NT2/D1 (cell line): ENCODE measurements around the gene MEG3.

Source experiments
- DNase-seq: peaks from one replicate; pipeline ENCODE4 v3.0.0-alpha.2; 2011; ENCODE audit warnings: low read depth, low spot score
- H3K27me3 ChIP-seq: 2 replicates; pipeline ENCODE4 v1.6.0; 2011; ENCODE audit warnings: mild to moderate bottlenecking; ENCODE audit not compliant: insufficient read length, insufficient read depth
- H3K36me3 ChIP-seq: 2 replicates; pipeline ENCODE4 v1.6.1; 2011; ENCODE audit warnings: mild to moderate bottlenecking, low read length, mixed read lengths; ENCODE audit not compliant: insufficient read depth, insufficient read length
- H3K4me1 ChIP-seq: 2 replicates; pipeline ENCODE4 v1.5.1; 2011; ENCODE audit not compliant: insufficient read depth, insufficient read length
- H3K4me3 ChIP-seq: 2 replicates; pipeline ENCODE4 v1.5.1; 2011; ENCODE audit warnings: low read depth; ENCODE audit not compliant: insufficient read length
- H3K9ac ChIP-seq: 2 replicates; pipeline ENCODE4 v1.6.0; 2011; ENCODE audit warnings: low read depth; ENCODE audit not compliant: insufficient read length
- H3K9me3 ChIP-seq: 2 replicates; pipeline ENCODE4 v1.5.1; 2011; ENCODE audit warnings: mild to moderate bottlenecking, low read length; ENCODE audit not compliant: insufficient read depth
- SUZ12 ChIP-seq: IDR thresholded peaks from 2 replicates; pipeline ENCODE4 v1.6.1; 2011; ENCODE audit not compliant: insufficient read length, insufficient read depth; ENCODE audit errors: extremely low read depth
- YY1 ChIP-seq: IDR thresholded peaks from 2 replicates; pipeline ENCODE4 v1.6.1; 2011; ENCODE audit not compliant: insufficient read length, insufficient read depth
- ZNF274 ChIP-seq: IDR thresholded peaks from 2 replicates; pipeline ENCODE4 v1.6.1; 2011; ENCODE audit warnings: mild to moderate bottlenecking, low read depth, low read length

Gene MEG3

GRCh38 chr14:100802179-100802578 is 23.7 kb upstream of the MEG3 start:
- TF ChIP-seq YY1: no peak
- TF ChIP-seq ZNF274: no peak
- TF ChIP-seq SUZ12: no peak
- peaks cover 9% of the 10 kb centered on the region for H3K4me1 ChIP-seq
- H3K9me3 ChIP-seq: peaks cover under 1% of the 10 kb centered on the region; the same call in 1 of the 2 replicates
- H3K27me3 ChIP-seq: no peaks in the 10 kb centered on the region
- DNase-seq: no peak
- no peak overlapping the region for H3K9ac ChIP-seq
- no peaks in the 10 kb centered on the region for H3K36me3 ChIP-seq
- H3K4me3 ChIP-seq: no peak overlapping the region

DNA sequence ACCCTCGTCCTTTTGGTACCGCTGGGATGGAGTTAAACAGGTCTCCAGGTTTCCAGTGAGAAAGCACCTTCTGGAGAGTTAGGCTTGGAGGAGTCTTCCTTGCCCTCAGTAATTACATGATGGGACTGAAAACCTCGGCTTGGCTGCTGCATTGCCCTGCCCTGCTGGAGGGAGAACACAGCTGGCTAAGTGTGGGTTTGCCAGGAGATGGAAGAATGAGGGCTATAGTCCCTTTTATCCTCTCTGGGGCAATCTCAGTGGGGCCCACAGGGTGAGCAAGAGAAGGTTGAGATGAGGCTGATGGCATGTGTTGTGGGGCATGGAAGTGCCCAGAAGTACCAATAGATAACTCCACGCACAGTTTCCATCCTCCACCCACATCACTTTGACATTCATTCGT is 23.2 kb upstream of the MEG3 start:
- H3K4me1 ChIP-seq: peaks cover 9% of the 10 kb centered on the region
- no peak for DNase-seq
- TF ChIP-seq SUZ12 (no peak), YY1 (no peak), ZNF274 (no peak)
- no peaks in the 10 kb centered on the region for H3K36me3 ChIP-seq
- H3K27me3 ChIP-seq: no peaks in the 10 kb centered on the region
- H3K4me3 ChIP-seq: no peak overlapping the region
- H3K9ac ChIP-seq: no peak overlapping the region
- H3K9me3 ChIP-seq: peaks cover 7% of the 10 kb centered on the region; the same call in 1 of the 2 replicates

- no peak for DNase-seq
- no peaks in the 10 kb centered on the region for H3K27me3 ChIP-seq
Observed at GRCh38 chr14:100803226-100803625, 22.7 kb upstream of the MEG3 start.

DNA sequence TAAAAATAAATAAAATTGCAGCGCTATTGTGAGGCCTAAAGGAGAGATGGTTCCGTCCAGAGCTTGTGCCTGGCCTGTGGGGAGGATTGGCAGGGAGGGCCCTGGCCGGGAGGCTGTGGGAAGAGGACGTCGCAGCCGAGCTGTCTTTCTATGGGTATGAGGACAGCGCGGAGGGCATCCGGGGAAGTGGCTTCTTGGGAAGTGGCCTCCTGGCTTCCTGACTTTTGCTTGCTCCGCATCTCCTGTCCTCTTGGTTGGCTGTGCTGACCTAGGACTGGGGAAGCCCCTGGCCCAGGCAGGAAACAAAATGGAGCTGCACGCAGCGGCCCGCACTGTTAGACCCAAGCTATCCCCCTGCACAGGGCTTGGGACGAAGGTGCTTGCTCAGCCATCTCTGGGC is 22.2 kb upstream of the MEG3 start:
- Histone ChIP-seq H3K27me3 (no peaks in the 10 kb centered on the region), H3K4me1 (peaks cover 9% of the 10 kb centered on the region), H3K9ac (peak overlapping the region; percentile 3), H3K9me3 (peaks cover 16% of the 10 kb centered on the region; the same call in 1 of the 2 replicates), H3K4me3 (no peak overlapping the region), H3K36me3 (no peaks in the 10 kb centered on the region)
- TF ChIP-seq ZNF274 (no peak), SUZ12 (no peak), YY1 (no peak)
- DNase-seq: no peak

More at GRCh38 chr14:100803226-100803625, 22.7 kb upstream of the MEG3 start:
- Histone ChIP-seq H3K9me3 (peaks cover 11% of the 10 kb centered on the region; the same call in 1 of the 2 replicates), H3K9ac (no peak overlapping the region), H3K4me1 (peaks cover 9% of the 10 kb centered on the region), H3K4me3 (no peak overlapping the region), H3K36me3 (no peaks in the 10 kb centered on the region)
- no peak for TF ChIP-seq YY1
- TF ChIP-seq SUZ12: no peak
- TF ChIP-seq ZNF274: no peak

DNA sequence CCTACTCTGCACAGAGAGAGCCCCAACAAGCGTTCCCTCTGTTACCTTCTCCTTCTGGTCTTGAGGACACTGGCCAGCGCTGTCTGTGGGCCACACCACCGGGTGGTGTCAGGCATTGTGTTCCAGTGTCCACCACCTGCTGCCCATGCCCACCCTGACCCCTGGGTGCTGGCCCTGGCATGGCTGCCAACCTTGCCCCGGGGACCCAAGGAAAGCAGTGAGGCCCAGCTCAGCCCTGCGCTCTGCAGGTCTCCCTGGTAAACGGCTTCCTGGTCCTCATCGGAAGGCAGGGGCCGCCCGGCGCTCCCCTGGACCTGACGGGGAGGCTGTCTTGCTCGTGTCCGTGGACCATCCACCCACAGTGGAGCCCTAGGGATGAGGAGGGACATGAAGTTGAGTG is 21.8 kb upstream of the MEG3 start:
- Histone ChIP-seq H3K27me3 (no peaks in the 10 kb centered on the region), H3K36me3 (no peaks in the 10 kb centered on the region), H3K4me1 (peaks cover 9% of the 10 kb centered on the region), H3K9me3 (peaks cover 20% of the 10 kb centered on the region; the same call in 1 of the 2 replicates), H3K9ac (peak overlapping the region; percentile 3), H3K4me3 (no peak overlapping the region)
- TF ChIP-seq ZNF274 (no peak), SUZ12 (no peak), YY1 (no peak)
- DNase-seq: no peak

GRCh38 chr14:100804558-100805309 is 21.2 kb upstream of the MEG3 start:
- DNase-seq: no peak
- H3K4me3 ChIP-seq: no peak overlapping the region
- peaks cover 9% of the 10 kb centered on the region for H3K4me1 ChIP-seq
- H3K9ac ChIP-seq: peak overlapping the region; percentile 32
- H3K27me3 ChIP-seq: no peaks in the 10 kb centered on the region
- no peaks in the 10 kb centered on the region for H3K36me3 ChIP-seq
- TF ChIP-seq SUZ12 (no peak), ZNF274 (no peak), YY1 (no peak)
- peaks cover 26% of the 10 kb centered on the region; the same call in 1 of the 2 replicates for H3K9me3 ChIP-seq

GRCh38 chr14:100806386-100806785 is 19.5 kb upstream of the MEG3 start:
- H3K27me3 ChIP-seq: no peaks in the 10 kb centered on the region
- peaks cover 43% of the 10 kb centered on the region for H3K9me3 ChIP-seq
- H3K4me3 ChIP-seq: no peak overlapping the region
- DNase-seq: no peak
- no peak for TF ChIP-seq YY1
- TF ChIP-seq SUZ12: no peak
- no peak for TF ChIP-seq ZNF274
- no peaks in the 10 kb centered on the region for H3K36me3 ChIP-seq
- H3K9ac ChIP-seq: no peak overlapping the region
- H3K4me1 ChIP-seq: peaks cover 9% of the 10 kb centered on the region

GRCh38 chr14:100807496-100807895 is 18.4 kb upstream of the MEG3 start:
- Histone ChIP-seq H3K36me3 (no peaks in the 10 kb centered on the region), H3K9me3 (peaks cover 52% of the 10 kb centered on the region), H3K4me1 (peaks cover 9% of the 10 kb centered on the region), H3K9ac (no peak overlapping the region), H3K4me3 (no peak overlapping the region), H3K27me3 (no peaks in the 10 kb centered on the region)
- TF ChIP-seq YY1 (no peak), ZNF274 (no peak), SUZ12 (no peak)
- no peak for DNase-seq
